CD8-positive, alpha-beta memory T cell (primary cell): Measurements from ENCODE around the gene TNNI2. TPM values are rescaled to one million over a fixed set of nuclear protein-coding genes. Genes with fewer than 3 reads are reported as not detected.

Source experiments
- CTCF ChIA-PET: fragments of 350-600 bp; sonication (Branson Sonifier 250); formaldehyde crosslinking; loops from one replicate; lab custom pipeline; 2021; ENCODE audit warnings: antibody characterized with exemption; lab: Charles Lee
- POLR2A ChIA-PET: fragments of 350-600 bp; sonication (Branson Sonifier 250); formaldehyde crosslinking; loops from one replicate; lab custom pipeline; 2021; ENCODE audit warnings: antibody characterized with exemption; lab: Charles Lee
- DNase-seq, 5 donors: peaks; one replicate each; pipeline versions ENCODE4 v3.0.0 to v3.0.0-alpha.2; 2020 to 2022; ENCODE audit warnings: mixed read lengths in 1 of 5
- H3K27ac ChIP-seq: one replicate; pipeline ENCODE4 v1.7.0; 2013; ENCODE audit warnings: low read depth, mild to moderate bottlenecking, low read length, moderate library complexity
- H3K27me3 ChIP-seq: 2 replicates; pipeline ENCODE4 v1.7.0; 2013; ENCODE audit warnings: low read length, mild to moderate bottlenecking; ENCODE audit not compliant: insufficient read depth, poor library complexity, severe bottlenecking
- H3K36me3 ChIP-seq: 2 replicates; pipeline ENCODE4 v1.7.0; 2013; ENCODE audit warnings: mild to moderate bottlenecking, low read length, moderate library complexity; ENCODE audit not compliant: insufficient read depth
- H3K4me1 ChIP-seq: 2 replicates; pipeline ENCODE4 v1.7.0; 2013; ENCODE audit warnings: mild to moderate bottlenecking, low read length, moderate library complexity; ENCODE audit not compliant: insufficient read depth
- H3K4me3 ChIP-seq: 2 replicates; pipeline ENCODE4 v1.7.0; 2013; ENCODE audit warnings: mild to moderate bottlenecking, low read length
- H3K9me3 ChIP-seq: 2 replicates; pipeline ENCODE4 v1.7.0; 2013; ENCODE audit warnings: mild to moderate bottlenecking, low read length
- H3K27ac Mint-ChIP-seq, 8 donors: one replicate each; pipeline ENCODE4 v1.8.0; 2020 to 2021; ENCODE audit warnings: mixed read lengths in 8 of 8, mild to moderate bottlenecking in 6 of 8, inconsistent platforms in 3 of 8, moderate library complexity in 3 of 8
- H3K27me3 Mint-ChIP-seq, 2 donors: one replicate each; pipeline ENCODE4 v1.8.0; 2020 to 2021; ENCODE audit warnings: mixed read lengths in 2 of 2, mild to moderate bottlenecking in 1 of 2, moderate library complexity in 1 of 2
- H3K36me3 Mint-ChIP-seq, 3 donors: one replicate each; pipeline ENCODE4 v1.8.0; 2020 to 2021; ENCODE audit warnings: mixed read lengths in 3 of 3, inconsistent platforms in 1 of 3, mild to moderate bottlenecking in 1 of 3
- H3K4me1 Mint-ChIP-seq, 3 donors: one replicate each; pipeline ENCODE4 v1.8.0; 2020 to 2021; ENCODE audit warnings: mixed read lengths in 3 of 3, inconsistent platforms in 1 of 3, mild to moderate bottlenecking in 1 of 3
- H3K4me3 Mint-ChIP-seq, 7 donors: one replicate each; pipeline ENCODE4 v1.8.0; 2020 to 2021; ENCODE audit warnings: mixed read lengths in 7 of 7, mild to moderate bottlenecking in 6 of 7, moderate library complexity in 4 of 7, inconsistent platforms in 2 of 7
- H3K9me3 Mint-ChIP-seq, 5 donors: one replicate each; pipeline ENCODE4 v1.8.0; 2020 to 2022; ENCODE audit warnings: mixed read lengths in 5 of 5, mild to moderate bottlenecking in 3 of 5, moderate library complexity in 2 of 5, inconsistent platforms in 1 of 5
- polyA plus RNA-seq: library from polyadenylated mRNA; unstranded; fragments of 300-500 nt; fragmentation: Illumina TruSeq; gene quantifications from one replicate; pipeline ENCODE4 v1.2.3, GENCODE V29; 2021
- total RNA-seq, 2 experiments: library from RNA; stranded (reverse); gene quantifications; one replicate each; pipeline ENCODE4 v1.2.3, GENCODE V29; 2021

The TNNI2 gene
- total and polyA plus RNA-seq, 3 experiments from 2014 or later: 0.33 TPM; not detected in 2

DNA sequence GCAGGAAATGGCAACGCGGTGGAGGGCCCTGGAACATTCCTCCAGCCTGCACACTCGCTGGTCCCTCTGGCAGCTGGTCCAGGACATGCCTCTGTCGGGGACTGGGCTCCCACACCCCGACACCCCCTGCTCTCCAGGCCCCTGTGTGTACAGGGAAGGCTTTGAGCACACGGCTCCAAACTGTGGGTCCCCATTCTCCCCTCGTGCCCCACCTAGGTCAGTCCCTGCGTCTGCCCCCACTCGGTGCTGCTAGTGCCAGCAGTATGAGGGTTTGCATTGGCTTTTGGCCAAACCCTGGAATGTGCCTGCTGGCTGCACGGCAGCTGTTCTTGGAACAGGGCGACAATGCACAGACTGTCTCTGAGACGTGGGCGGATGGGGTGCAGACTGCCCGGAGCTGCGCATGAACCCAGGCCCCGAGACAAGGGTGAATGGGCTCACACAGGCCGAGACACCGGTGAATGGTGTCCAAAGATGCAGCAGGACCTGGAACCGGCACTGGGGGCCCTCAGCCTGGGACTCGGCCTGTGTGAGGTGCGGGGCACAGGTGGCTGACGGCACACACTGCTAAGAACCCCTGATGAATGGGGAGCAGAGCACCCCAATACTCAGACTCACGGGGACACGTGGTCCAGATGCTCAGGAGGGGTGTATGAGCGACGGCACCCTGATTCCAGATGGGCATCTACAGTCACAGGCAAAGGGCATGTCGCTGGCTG lies 11.5 kb upstream of the TNNI2 start:
- DNase-seq: peak in 1 of 5 donors; percentile 33
- no peak overlapping the region for H3K27ac ChIP-seq
- H3K36me3 Mint-ChIP-seq: no peaks in the 10 kb centered on the region
- H3K4me3 ChIP-seq: no peak overlapping the region
- H3K4me1 ChIP-seq: no peaks in the 10 kb centered on the region
- no peak overlapping the region for H3K27ac Mint-ChIP-seq
- ChIA-PET POLR2A (no interaction called here), CTCF (interaction anchor here (1.1 to 2.2 kb wide), 2 partner anchors 133 to 134 kb away, joined by 5 to 21 read pairs; no protein-coding TSS in a partner anchor)
- H3K36me3 ChIP-seq: no peaks in the 10 kb centered on the region
- no peak overlapping the region for H3K4me3 Mint-ChIP-seq
- H3K27me3 Mint-ChIP-seq: peaks cover 9 to 12% of the 10 kb centered on the region in 2 donors
- H3K9me3 ChIP-seq: no peaks in the 10 kb centered on the region
- no peaks in the 10 kb centered on the region for H3K27me3 ChIP-seq
- H3K9me3 Mint-ChIP-seq: no peaks in the 10 kb centered on the region
- peaks cover 0 to 2% (median 0%) of the 10 kb centered on the region in 3 donors for H3K4me1 Mint-ChIP-seq

DNA sequence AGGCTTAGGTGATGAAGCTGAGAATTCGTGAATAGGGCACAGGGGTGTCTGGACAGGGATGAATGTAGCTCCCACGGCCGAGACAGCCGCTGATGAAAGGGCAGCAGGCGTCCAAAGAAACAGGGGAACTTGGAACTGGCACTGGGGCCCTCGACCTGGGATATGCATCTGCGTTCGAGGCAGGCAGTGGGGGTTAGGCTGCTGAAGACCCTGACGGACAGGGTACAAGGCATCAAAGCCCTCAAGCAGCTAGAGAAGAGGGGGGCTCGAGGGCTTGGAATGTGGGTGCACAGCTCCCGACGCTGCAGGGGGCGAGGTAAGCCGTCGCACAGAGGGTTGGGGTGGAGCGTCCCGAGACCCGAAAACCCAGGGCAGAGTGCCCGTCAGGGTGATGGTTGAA lies 10.8 kb upstream of the TNNI2 start:
- no peak for DNase-seq
- POLR2A ChIA-PET: no interaction called here
- no peaks in the 10 kb centered on the region for H3K9me3 Mint-ChIP-seq

DNA sequence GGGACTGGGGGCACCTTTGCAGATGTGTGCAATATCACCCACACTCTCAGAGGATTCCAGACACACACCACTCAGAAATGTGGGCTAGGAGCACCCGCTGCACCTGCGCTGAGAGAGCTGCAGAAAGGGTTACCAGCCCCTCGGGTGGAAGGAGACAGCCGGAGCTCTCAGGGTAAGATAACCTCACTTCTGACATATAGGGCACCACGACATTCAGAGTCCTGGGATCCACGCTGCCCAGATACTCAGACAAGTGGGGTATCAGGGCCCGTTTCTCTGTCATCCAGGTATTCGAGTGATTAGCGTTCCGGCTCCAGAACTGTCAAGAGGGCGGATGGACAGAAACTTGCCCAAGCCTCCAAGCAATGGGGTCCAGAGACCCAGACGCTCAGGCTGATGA lies 10.2 kb upstream of the TNNI2 start:
- Mint-ChIP-seq H3K36me3 (no peaks in the 10 kb centered on the region), H3K4me3 (no peak overlapping the region), H3K4me1 (peaks cover 0 to 2% (median 0%) of the 10 kb centered on the region in 3 donors), H3K27ac (no peak overlapping the region), H3K9me3 (no peaks in the 10 kb centered on the region), H3K27me3 (peaks cover 13 to 15% of the 10 kb centered on the region in 2 donors)
- POLR2A ChIA-PET: no interaction called here
- DNase-seq: no peak
- no peaks in the 10 kb centered on the region for H3K36me3 ChIP-seq
- no peak overlapping the region for H3K4me3 ChIP-seq
- no peaks in the 10 kb centered on the region for H3K4me1 ChIP-seq
- H3K27me3 ChIP-seq: no peaks in the 10 kb centered on the region
- no peak overlapping the region for H3K27ac ChIP-seq
- CTCF ChIA-PET: interaction anchor here (1.2 to 2.2 kb wide), 2 partner anchors 135 to 176 kb away, joined by 4 to 21 read pairs; no protein-coding TSS in a partner anchor
- no peaks in the 10 kb centered on the region for H3K9me3 ChIP-seq

More for the DNA sequence above, 10.8 kb upstream of the TNNI2 start:
- no peak overlapping the region for H3K4me3 Mint-ChIP-seq
- Histone ChIP-seq H3K9me3 (no peaks in the 10 kb centered on the region), H3K4me1 (no peaks in the 10 kb centered on the region), H3K4me3 (no peak overlapping the region), H3K27me3 (no peaks in the 10 kb centered on the region), H3K27ac (no peak overlapping the region), H3K36me3 (no peaks in the 10 kb centered on the region)
- no peak overlapping the region for H3K27ac Mint-ChIP-seq
- H3K27me3 Mint-ChIP-seq: peaks cover 10 to 12% of the 10 kb centered on the region in 2 donors
- no peaks in the 10 kb centered on the region for H3K36me3 Mint-ChIP-seq
- H3K4me1 Mint-ChIP-seq: peaks cover 0 to 2% (median 0%) of the 10 kb centered on the region in 3 donors
- CTCF ChIA-PET: interaction anchor here (1.2 to 2.2 kb wide), 2 partner anchors 135 to 175 kb away, joined by 4 to 21 read pairs; no protein-coding TSS in a partner anchor

GRCh38 chr11:1829039-1829820 lies 9.6 kb upstream of the TNNI2 start:
- DNase-seq: no peak
- H3K27me3 ChIP-seq: no peaks in the 10 kb centered on the region

DNA sequence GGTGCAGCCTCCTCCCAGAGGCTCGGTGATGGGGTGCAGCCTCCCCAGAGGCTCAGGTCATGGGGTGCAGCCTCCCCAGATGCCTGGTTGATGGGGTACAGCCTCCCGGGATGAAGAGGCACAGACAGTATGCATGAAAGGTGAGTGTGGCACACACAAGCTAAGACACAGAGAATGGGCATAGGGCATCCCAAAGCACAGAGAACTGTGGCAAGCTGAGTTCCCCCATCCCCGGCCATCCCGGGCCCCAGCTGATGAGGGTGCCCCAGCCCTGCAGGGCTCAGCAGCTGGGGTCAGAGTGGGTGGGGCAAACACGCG lies 8.8 kb upstream of the TNNI2 start:
- no peaks in the 10 kb centered on the region for H3K36me3 ChIP-seq
- no peak overlapping the region for H3K27ac ChIP-seq
- peaks cover 15% of the 10 kb centered on the region in 2 donors for H3K27me3 Mint-ChIP-seq
- no peaks in the 10 kb centered on the region for H3K9me3 ChIP-seq
- no peak overlapping the region for H3K4me3 ChIP-seq
- no peaks in the 10 kb centered on the region for H3K4me1 ChIP-seq
- CTCF ChIA-PET: interaction anchor here (1.0 to 7.7 kb wide), 3 partner anchors 137 to 322 kb away, joined by 4 to 286 read pairs (median 4); no protein-coding TSS in a partner anchor
- H3K36me3 Mint-ChIP-seq: no peaks in the 10 kb centered on the region
- no peak for DNase-seq
- H3K27ac Mint-ChIP-seq: no peak overlapping the region
- H3K27me3 ChIP-seq: no peaks in the 10 kb centered on the region
- no peak overlapping the region for H3K4me3 Mint-ChIP-seq
- H3K4me1 Mint-ChIP-seq: peaks cover 0 to 2% (median 0%) of the 10 kb centered on the region in 3 donors
- no peaks in the 10 kb centered on the region for H3K9me3 Mint-ChIP-seq
- POLR2A ChIA-PET: no interaction called here

More at GRCh38 chr11:1829039-1829820, 9.6 kb upstream of the TNNI2 start:
- H3K4me3 Mint-ChIP-seq: no peak overlapping the region
- H3K9me3 ChIP-seq: no peaks in the 10 kb centered on the region
- peaks cover 13 to 15% of the 10 kb centered on the region in 2 donors for H3K27me3 Mint-ChIP-seq
- no peak overlapping the region for H3K27ac ChIP-seq
- no peaks in the 10 kb centered on the region for H3K9me3 Mint-ChIP-seq
- no peaks in the 10 kb centered on the region for H3K4me1 ChIP-seq
- no peaks in the 10 kb centered on the region for H3K36me3 ChIP-seq
- H3K4me1 Mint-ChIP-seq: peaks cover 0 to 2% (median 0%) of the 10 kb centered on the region in 3 donors
- CTCF ChIA-PET: interaction anchor here (1.2 to 7.7 kb wide), 4 partner anchors 136 to 323 kb away, joined by 4 to 286 read pairs (median 12); no protein-coding TSS in a partner anchor
- POLR2A ChIA-PET: no interaction called here
- no peak overlapping the region for H3K27ac Mint-ChIP-seq
- H3K36me3 Mint-ChIP-seq: no peaks in the 10 kb centered on the region
- H3K4me3 ChIP-seq: no peak overlapping the region

DNA sequence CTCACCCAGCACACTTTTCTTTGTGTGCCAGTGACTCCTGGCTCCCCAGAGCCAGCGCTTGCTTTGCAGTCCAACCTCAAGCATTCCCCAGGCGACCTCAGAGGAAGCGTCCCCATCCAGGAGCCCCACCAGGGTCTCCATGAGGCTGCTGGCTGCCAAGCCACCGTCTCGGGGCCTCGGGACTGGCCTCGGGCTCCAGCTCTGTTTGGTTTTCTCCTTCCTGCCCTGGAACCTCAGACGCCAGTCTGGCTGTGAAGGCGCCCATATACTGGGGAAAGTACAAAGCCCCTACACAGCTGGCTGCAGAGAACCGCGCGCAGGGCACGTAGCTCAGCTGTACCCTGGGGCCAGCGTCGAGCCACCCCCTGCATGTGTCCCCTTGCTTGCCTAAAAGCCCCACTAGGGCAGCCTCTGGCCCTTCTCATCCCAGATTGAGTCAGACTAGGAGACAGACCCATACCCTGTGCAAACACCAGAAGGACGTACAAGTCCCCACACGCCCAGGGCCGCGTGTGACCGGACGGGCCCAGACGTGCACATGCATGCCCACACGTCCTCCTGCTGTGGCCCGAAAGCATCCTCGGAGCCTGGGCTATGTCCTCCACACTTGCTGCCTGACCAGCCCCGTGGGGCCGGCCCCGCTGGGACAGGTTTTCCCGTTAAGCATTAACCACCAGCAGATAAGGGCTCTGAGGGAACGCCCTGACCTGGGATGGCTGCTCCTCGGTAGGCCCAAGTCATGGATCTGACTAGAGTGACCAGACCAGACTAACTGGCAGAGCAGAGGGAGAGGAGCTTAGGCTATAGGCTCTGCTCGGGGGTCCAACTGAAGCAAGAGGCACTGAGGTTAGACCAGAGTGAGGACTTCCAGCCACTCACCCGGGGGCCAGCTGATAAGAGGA lies 8.2 kb upstream of the TNNI2 start:
- Mint-ChIP-seq H3K4me3 (no peak overlapping the region), H3K27me3 (peaks cover 15% of the 10 kb centered on the region in 2 donors), H3K27ac (no peak overlapping the region), H3K9me3 (no peaks in the 10 kb centered on the region), H3K36me3 (no peaks in the 10 kb centered on the region), H3K4me1 (peaks cover 0 to 2% (median 0%) of the 10 kb centered on the region in 3 donors)
- Histone ChIP-seq H3K27me3 (no peaks in the 10 kb centered on the region), H3K36me3 (no peaks in the 10 kb centered on the region), H3K4me3 (no peak overlapping the region), H3K9me3 (no peaks in the 10 kb centered on the region), H3K27ac (no peak overlapping the region), H3K4me1 (no peaks in the 10 kb centered on the region)
- POLR2A ChIA-PET: no interaction called here
- DNase-seq: no peak
- CTCF ChIA-PET: interaction anchor here (1.0 to 7.7 kb wide), 6 partner anchors 124 to 321 kb away, joined by 3 to 286 read pairs (median 4); partner anchors contain the start of gene KRTAP5-6

DNA sequence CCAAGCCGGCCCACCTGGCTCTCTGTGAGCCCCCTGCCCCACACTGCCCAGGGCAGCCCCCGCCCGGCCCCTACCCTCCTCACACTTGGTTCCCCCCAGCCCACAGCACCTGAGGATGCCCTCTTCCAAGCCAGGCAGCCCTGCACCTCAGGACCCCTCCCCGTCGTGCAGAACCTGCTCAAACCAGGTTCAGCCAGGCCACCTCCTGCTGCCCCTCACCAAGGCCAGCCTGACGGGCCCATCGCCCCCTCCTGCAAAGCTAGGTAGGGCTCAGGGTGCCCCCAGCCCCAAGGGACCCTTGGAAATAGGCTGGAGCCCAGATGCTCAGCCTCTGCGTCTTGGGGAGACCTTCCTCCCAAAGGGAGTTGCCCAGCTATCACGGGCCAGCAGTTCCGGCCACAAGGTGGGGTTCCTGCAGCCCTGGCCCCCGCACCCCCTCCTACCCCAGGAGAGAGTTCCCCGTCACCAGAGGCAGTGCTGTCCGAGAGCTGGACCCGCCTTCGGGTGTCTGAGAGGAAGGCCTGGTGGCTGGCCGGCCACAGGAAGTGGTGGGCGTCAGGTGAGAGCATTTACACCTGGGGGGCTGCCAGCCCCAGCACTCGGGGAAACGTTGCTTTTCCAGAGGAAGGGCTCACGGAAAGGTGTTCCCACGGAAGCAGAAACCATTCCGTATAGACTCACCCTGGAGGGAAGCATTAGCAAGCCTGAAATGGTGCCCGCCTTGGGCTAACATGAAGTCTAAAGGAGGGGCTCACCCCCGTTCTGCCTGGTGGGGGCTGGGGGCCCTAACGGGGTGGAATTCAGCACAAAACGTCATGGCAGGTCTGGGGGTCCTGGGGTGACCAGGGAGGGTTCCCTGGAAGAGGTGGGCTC lies 7.2 kb upstream of the TNNI2 start:
- H3K9me3 ChIP-seq: no peaks in the 10 kb centered on the region
- no peaks in the 10 kb centered on the region for H3K27me3 ChIP-seq
- no peaks in the 10 kb centered on the region for H3K4me1 ChIP-seq
- no peaks in the 10 kb centered on the region for H3K36me3 Mint-ChIP-seq
- H3K4me3 ChIP-seq: no peak overlapping the region
- H3K27me3 Mint-ChIP-seq: peaks cover 15% of the 10 kb centered on the region in 2 donors
- peak overlapping the region in 1 of 8 donors; percentile 15 for H3K27ac Mint-ChIP-seq
- H3K4me1 Mint-ChIP-seq: peaks cover 0 to 2% (median 0%) of the 10 kb centered on the region in 3 donors
- H3K4me3 Mint-ChIP-seq: no peak overlapping the region
- POLR2A ChIA-PET: no interaction called here
- CTCF ChIA-PET: interaction anchor here (1.0 to 7.7 kb wide), 17 partner anchors 11 to 320 kb away, joined by 3 to 286 read pairs (median 8); partner anchors contain the start of genes KRTAP5-6 and LSP1
- H3K9me3 Mint-ChIP-seq: no peaks in the 10 kb centered on the region
- no peaks in the 10 kb centered on the region for H3K36me3 ChIP-seq
- no peak overlapping the region for H3K27ac ChIP-seq
- no peak for DNase-seq
